Caco-2 (cell line): Measurements from ENCODE around the gene CAPZB. TPM values are rescaled to one million over a fixed set of nuclear protein-coding genes. Genes with fewer than 3 reads are reported as not detected.

Experiments
- BruUV-seq: library from RNA; stranded (reverse); fragments of 400-500 nt; replicated peaks from 2 replicates; lab custom pipeline; 2021; lab: Mats Ljungman, UMichigan
- CTCF ChIA-PET: fragments of 300-600 bp; sonication (Branson Sonifier 250); formaldehyde crosslinking; loops from one replicate; lab custom pipeline; 2022; ENCODE audit warnings: antibody characterized with exemption; lab: Charles Lee
- POLR2A ChIA-PET: fragments of 300-600 bp; sonication (Branson Sonifier 250); formaldehyde crosslinking; loops from one replicate; lab custom pipeline; 2022; ENCODE audit warnings: antibody characterized with exemption; lab: Charles Lee
- DNase-seq, 2 experiments: peaks; one replicate each; pipeline versions ENCODE4 v3.0.0 to v3.0.0-alpha.2; 2020 to 2022
- H3K27me3 ChIP-seq: replicated peaks from 2 replicates; pipeline ENCODE4 v1.6.0; 2011; ENCODE audit warnings: low read length; ENCODE audit not compliant: control insufficient read depth, insufficient read depth
- H3K36me3 ChIP-seq: 2 replicates; pipeline ENCODE4 v1.5.1; 2011; ENCODE audit warnings: low read length; ENCODE audit not compliant: control insufficient read depth, insufficient read depth
- H3K4me1 ChIP-seq: fragments of 250-450 bp; sonication (Bioruptor Pico); 2 replicates; pipeline ENCODE4 v1.5.1; 2020; ENCODE audit warnings: mild to moderate bottlenecking
- H3K4me3 ChIP-seq: 2 replicates; pipeline ENCODE4 v1.5.1; 2011; ENCODE audit warnings: low read depth, mild to moderate bottlenecking, control low read depth, low read length
- H3K9me3 ChIP-seq: fragments of 250-450 bp; sonication (Bioruptor Pico); 2 replicates; pipeline ENCODE4 v1.5.1; 2020; ENCODE audit warnings: mild to moderate bottlenecking, moderate library complexity
- H3K27ac Mint-ChIP-seq: one replicate; pipeline ENCODE4 v1.8.0; 2022; ENCODE audit warnings: mixed read lengths; ENCODE audit not compliant: unreplicated experiment
- H3K27me3 Mint-ChIP-seq: one replicate; pipeline ENCODE4 v1.8.0; 2022; ENCODE audit warnings: mixed read lengths; ENCODE audit not compliant: insufficient read depth, unreplicated experiment
- H3K36me3 Mint-ChIP-seq: one replicate; pipeline ENCODE4 v1.8.0; 2022; ENCODE audit warnings: mild to moderate bottlenecking, mixed read lengths; ENCODE audit not compliant: insufficient read depth, unreplicated experiment
- H3K4me1 Mint-ChIP-seq: one replicate; pipeline ENCODE4 v1.8.0; 2022; ENCODE audit warnings: low read depth, mixed read lengths; ENCODE audit not compliant: unreplicated experiment
- H3K4me3 Mint-ChIP-seq: one replicate; pipeline ENCODE4 v1.8.0; 2022; ENCODE audit warnings: mild to moderate bottlenecking, moderate library complexity, mixed read lengths; ENCODE audit not compliant: unreplicated experiment
- H3K9me3 Mint-ChIP-seq: one replicate; pipeline ENCODE4 v1.8.0; 2022; ENCODE audit warnings: mixed read lengths; ENCODE audit not compliant: unreplicated experiment
- intact Hi-C: fragments of 100-400 bp; cut with micrococcal nuclease; formaldehyde crosslinking; loops from one replicate; pipeline ENCODE4 v1.10.0; 2022; ENCODE audit not compliant: unreplicated experiment
- total RNA-seq: library from RNA; stranded (reverse); gene quantifications from 2 replicates; pipeline ENCODE4 v1.2.3, GENCODE V29; 2022
- TF ChIP-seq, protein P1 (sequence below), 2 experiments: fragments of 200-600 bp in 1 of 2; IDR thresholded peaks; 1 replicate in 1 of 2; 2 replicates in 1 of 2; pipeline versions ENCODE4 v1.5.1 to v1.8.0; 2011 to 2022; ENCODE audit warnings: antibody characterized with exemption in 1 of 2, control low read depth in 1 of 2, inconsistent platforms in 1 of 2, low read depth in 1 of 2, low read length in 1 of 2, mild to moderate bottlenecking in 1 of 2, moderate library complexity in 1 of 2; ENCODE audit not compliant: insufficient read depth in 1 of 2, severe bottlenecking in 1 of 2, unreplicated experiment in 1 of 2

The CAPZB gene
- total RNA-seq, 1 experiment from 2014 or later = 205 TPM

GRCh38 chr1:19448491-19449439, 36.6 kb downstream of the CAPZB start:
- no peaks in the 10 kb centered on the region for H3K9me3 Mint-ChIP-seq
- peaks cover 25% of the 10 kb centered on the region for H3K36me3 Mint-ChIP-seq
- Histone ChIP-seq H3K27me3 (no peaks in the 10 kb centered on the region), H3K4me1 (peaks cover 19% of the 10 kb centered on the region), H3K36me3 (no peaks in the 10 kb centered on the region), H3K4me3 (no peak overlapping the region), H3K9me3 (no peaks in the 10 kb centered on the region)
- H3K27ac Mint-ChIP-seq = peak overlapping the region; percentile 73
- TF ChIP-seq, protein P1, sequence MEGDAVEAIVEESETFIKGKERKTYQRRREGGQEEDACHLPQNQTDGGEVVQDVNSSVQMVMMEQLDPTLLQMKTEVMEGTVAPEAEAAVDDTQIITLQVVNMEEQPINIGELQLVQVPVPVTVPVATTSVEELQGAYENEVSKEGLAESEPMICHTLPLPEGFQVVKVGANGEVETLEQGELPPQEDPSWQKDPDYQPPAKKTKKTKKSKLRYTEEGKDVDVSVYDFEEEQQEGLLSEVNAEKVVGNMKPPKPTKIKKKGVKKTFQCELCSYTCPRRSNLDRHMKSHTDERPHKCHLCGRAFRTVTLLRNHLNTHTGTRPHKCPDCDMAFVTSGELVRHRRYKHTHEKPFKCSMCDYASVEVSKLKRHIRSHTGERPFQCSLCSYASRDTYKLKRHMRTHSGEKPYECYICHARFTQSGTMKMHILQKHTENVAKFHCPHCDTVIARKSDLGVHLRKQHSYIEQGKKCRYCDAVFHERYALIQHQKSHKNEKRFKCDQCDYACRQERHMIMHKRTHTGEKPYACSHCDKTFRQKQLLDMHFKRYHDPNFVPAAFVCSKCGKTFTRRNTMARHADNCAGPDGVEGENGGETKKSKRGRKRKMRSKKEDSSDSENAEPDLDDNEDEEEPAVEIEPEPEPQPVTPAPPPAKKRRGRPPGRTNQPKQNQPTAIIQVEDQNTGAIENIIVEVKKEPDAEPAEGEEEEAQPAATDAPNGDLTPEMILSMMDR (IDR thresholded peaks at IDR 0.05; ENCODE audit: insufficient read depth in 1 of 2, low read depth in 1 of 2, low read length in 1 of 2, severe bottlenecking in 1 of 2, unreplicated experiment in 1 of 2) = no peak
- intact Hi-C loops = loop anchor here (5.0 kb wide), 2 partner anchors 39 to 204 kb away; partner anchors contain the start of gene CAPZB
- DNase-seq = no peak
- H3K4me3 Mint-ChIP-seq = no peak overlapping the region
- BruUV-seq = no TSS peak
- ChIA-PET CTCF (no interaction called here), POLR2A (no interaction called here)
- peaks cover 28% of the 10 kb centered on the region for H3K4me1 Mint-ChIP-seq
- H3K27me3 Mint-ChIP-seq = no peaks in the 10 kb centered on the region

DNA sequence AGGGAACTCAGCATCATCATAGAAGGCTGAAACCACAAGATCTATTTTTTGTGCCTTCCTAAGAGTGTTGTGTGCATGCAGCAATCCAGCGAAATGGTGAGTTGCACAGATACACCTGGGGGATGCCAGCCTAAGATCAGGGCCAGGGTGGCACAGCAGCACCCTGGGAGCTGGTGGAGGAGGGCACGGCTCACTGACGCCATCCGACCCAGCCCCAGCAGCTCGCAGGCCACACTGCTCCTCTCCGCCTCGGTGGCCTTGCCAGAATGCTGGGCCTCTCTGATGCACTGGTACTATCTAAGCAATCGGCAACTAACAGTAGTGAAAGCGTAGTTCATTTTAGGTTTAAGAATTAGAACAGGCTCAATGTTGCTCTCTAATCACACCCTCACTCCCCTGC, 37.8 kb downstream of the CAPZB start:
- no peak overlapping the region for H3K27ac Mint-ChIP-seq

More for the DNA sequence above, 37.8 kb downstream of the CAPZB start:
- Histone ChIP-seq H3K36me3 (no peaks in the 10 kb centered on the region), H3K9me3 (no peaks in the 10 kb centered on the region), H3K27me3 (no peaks in the 10 kb centered on the region), H3K4me1 (peaks cover 19% of the 10 kb centered on the region), H3K4me3 (no peak overlapping the region)
- H3K36me3 Mint-ChIP-seq = peaks cover 25% of the 10 kb centered on the region
- intact Hi-C loops = loop anchor here (5.0 kb wide), 2 partner anchors 40 to 205 kb away; partner anchors contain the start of gene CAPZB
- ChIA-PET CTCF (no interaction called here), POLR2A (no interaction called here)
- no peaks in the 10 kb centered on the region for H3K9me3 Mint-ChIP-seq
- no TSS peak for BruUV-seq
- H3K27me3 Mint-ChIP-seq = no peaks in the 10 kb centered on the region
- no peak overlapping the region for H3K4me3 Mint-ChIP-seq
- TF ChIP-seq, protein P1 (IDR thresholded peaks at IDR 0.05; ENCODE audit: insufficient read depth in 1 of 2, low read depth in 1 of 2, low read length in 1 of 2, severe bottlenecking in 1 of 2, unreplicated experiment in 1 of 2) = no peak
- peaks cover 28% of the 10 kb centered on the region for H3K4me1 Mint-ChIP-seq
- no peak for DNase-seq
